Astrocyte (in vitro differentiated cells and primary cell): ENCODE measurements around the gene PRR12. TPM values are rescaled to one million over a fixed set of nuclear protein-coding genes. Genes with fewer than 3 reads are reported as not detected.

Experiments used
- DNase-seq: peaks from one replicate; pipeline ENCODE4 v3.0.0-alpha.2; 2010; ENCODE audit warnings: low read depth
- FAIRE-seq: peaks from 2 replicates; lab custom pipeline; 2011; peaks lifted over from hg19 to GRCh38; lab: Jason Lieb, UNC
- H2AFZ ChIP-seq: 2 replicates; pipeline ENCODE4 v1.6.0; 2012; ENCODE audit warnings: low read depth, low read length, inconsistent platforms
- H3K27ac ChIP-seq: 2 replicates; pipeline ENCODE4 v1.5.1; 2011; ENCODE audit warnings: low read depth, low read length, inconsistent platforms
- H3K27me3 ChIP-seq: 2 replicates; pipeline ENCODE4 v1.6.0; 2011; ENCODE audit warnings: low read length, inconsistent platforms; ENCODE audit not compliant: insufficient read depth
- H3K36me3 ChIP-seq: 2 replicates; pipeline ENCODE4 v1.5.1; 2011; ENCODE audit warnings: low read length, inconsistent platforms; ENCODE audit not compliant: insufficient read depth
- H3K4me1 ChIP-seq: 2 replicates; pipeline ENCODE4 v1.5.1; 2011; ENCODE audit warnings: low read length, inconsistent platforms; ENCODE audit not compliant: insufficient read depth
- H3K4me2 ChIP-seq: 2 replicates; pipeline ENCODE4 v1.6.0; 2012; ENCODE audit warnings: low read length, inconsistent platforms
- H3K4me3 ChIP-seq: 2 replicates; pipeline ENCODE4 v1.5.1; 2011; ENCODE audit warnings: low read depth, mild to moderate bottlenecking, low read length, inconsistent platforms; ENCODE audit not compliant: insufficient read depth
- H3K79me2 ChIP-seq: 2 replicates; pipeline ENCODE4 v1.6.0; 2012; ENCODE audit warnings: mild to moderate bottlenecking, low read length, inconsistent platforms; ENCODE audit not compliant: insufficient read depth
- H3K9ac ChIP-seq: 2 replicates; pipeline ENCODE4 v1.6.0; 2012; ENCODE audit warnings: mild to moderate bottlenecking, low read length, inconsistent platforms
- H3K9me3 ChIP-seq: 2 replicates; pipeline ENCODE4 v1.5.1; 2012; ENCODE audit warnings: low read depth, mild to moderate bottlenecking, low read length, inconsistent platforms; ENCODE audit not compliant: insufficient read depth
- H4K20me1 ChIP-seq: 2 replicates; pipeline ENCODE4 v1.6.0; 2012; ENCODE audit warnings: low read length, inconsistent platforms; ENCODE audit not compliant: insufficient read depth
- H3K27ac Mint-ChIP-seq: one replicate; pipeline ENCODE4 v1.8.0; 2021; ENCODE audit warnings: mild to moderate bottlenecking, mixed read lengths; ENCODE audit not compliant: unreplicated experiment
- H3K27me3 Mint-ChIP-seq: one replicate; pipeline ENCODE4 v1.8.0; 2021; ENCODE audit warnings: low read depth, mixed read lengths; ENCODE audit not compliant: unreplicated experiment
- H3K36me3 Mint-ChIP-seq: one replicate; pipeline ENCODE4 v1.8.0; 2021; ENCODE audit warnings: low read depth, mixed read lengths; ENCODE audit not compliant: unreplicated experiment
- H3K4me1 Mint-ChIP-seq: one replicate; pipeline ENCODE4 v1.8.0; 2021; ENCODE audit warnings: low read depth, mixed read lengths; ENCODE audit not compliant: unreplicated experiment
- H3K4me3 Mint-ChIP-seq: one replicate; pipeline ENCODE4 v1.8.0; 2021; ENCODE audit warnings: mild to moderate bottlenecking, moderate library complexity, mixed read lengths; ENCODE audit not compliant: unreplicated experiment
- H3K9me3 Mint-ChIP-seq: one replicate; pipeline ENCODE4 v1.8.0; 2021; ENCODE audit warnings: mild to moderate bottlenecking, mixed read lengths; ENCODE audit not compliant: unreplicated experiment
- EZH2 ChIP-seq: IDR thresholded peaks from 2 replicates; pipeline ENCODE4 v1.6.1; 2012; ENCODE audit warnings: mild to moderate bottlenecking, low read length, inconsistent platforms; ENCODE audit not compliant: insufficient read depth
- total RNA-seq: library from RNA; stranded (reverse); gene quantifications from 2 replicates; pipeline ENCODE4 v1.2.1, GENCODE V29; 2021
- TF ChIP-seq, protein P1 (sequence below): IDR thresholded peaks from 2 replicates; pipeline ENCODE4 v1.5.1; 2011; ENCODE audit warnings: low read depth, mild to moderate bottlenecking, inconsistent platforms, low read length, moderate library complexity; ENCODE audit not compliant: insufficient read depth

The PRR12 gene
- total RNA-seq, 1 donor from 2014 or later = 29.7 TPM

GRCh38 chr19:49599378-49600295 is 8.7 kb downstream of the PRR12 start:
- H4K20me1 ChIP-seq = peaks cover 42% of the 10 kb centered on the region
- peaks cover 79% of the 10 kb centered on the region for H3K79me2 ChIP-seq
- H3K27ac ChIP-seq = no peak overlapping the region
- no peak overlapping the region for H3K27ac Mint-ChIP-seq
- H3K9me3 ChIP-seq = no peaks in the 10 kb centered on the region
- no peak overlapping the region for H3K4me3 ChIP-seq
- no peak for TF ChIP-seq EZH2
- TF ChIP-seq, protein P1, sequence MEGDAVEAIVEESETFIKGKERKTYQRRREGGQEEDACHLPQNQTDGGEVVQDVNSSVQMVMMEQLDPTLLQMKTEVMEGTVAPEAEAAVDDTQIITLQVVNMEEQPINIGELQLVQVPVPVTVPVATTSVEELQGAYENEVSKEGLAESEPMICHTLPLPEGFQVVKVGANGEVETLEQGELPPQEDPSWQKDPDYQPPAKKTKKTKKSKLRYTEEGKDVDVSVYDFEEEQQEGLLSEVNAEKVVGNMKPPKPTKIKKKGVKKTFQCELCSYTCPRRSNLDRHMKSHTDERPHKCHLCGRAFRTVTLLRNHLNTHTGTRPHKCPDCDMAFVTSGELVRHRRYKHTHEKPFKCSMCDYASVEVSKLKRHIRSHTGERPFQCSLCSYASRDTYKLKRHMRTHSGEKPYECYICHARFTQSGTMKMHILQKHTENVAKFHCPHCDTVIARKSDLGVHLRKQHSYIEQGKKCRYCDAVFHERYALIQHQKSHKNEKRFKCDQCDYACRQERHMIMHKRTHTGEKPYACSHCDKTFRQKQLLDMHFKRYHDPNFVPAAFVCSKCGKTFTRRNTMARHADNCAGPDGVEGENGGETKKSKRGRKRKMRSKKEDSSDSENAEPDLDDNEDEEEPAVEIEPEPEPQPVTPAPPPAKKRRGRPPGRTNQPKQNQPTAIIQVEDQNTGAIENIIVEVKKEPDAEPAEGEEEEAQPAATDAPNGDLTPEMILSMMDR = no peak
- peaks cover 20% of the 10 kb centered on the region for H3K36me3 ChIP-seq
- H3K4me1 ChIP-seq = no peaks in the 10 kb centered on the region
- no peaks in the 10 kb centered on the region for H3K4me1 Mint-ChIP-seq
- DNase-seq (no peak), FAIRE-seq (no peak)
- peaks cover 4% of the 10 kb centered on the region for H3K36me3 Mint-ChIP-seq
- no peak overlapping the region for H2AFZ ChIP-seq
- H3K27me3 Mint-ChIP-seq = no peaks in the 10 kb centered on the region
- H3K9ac ChIP-seq = no peak overlapping the region
- H3K4me3 Mint-ChIP-seq = no peak overlapping the region
- no peaks in the 10 kb centered on the region for H3K27me3 ChIP-seq
- no peak overlapping the region for H3K4me2 ChIP-seq
- H3K9me3 Mint-ChIP-seq = no peaks in the 10 kb centered on the region

DNA sequence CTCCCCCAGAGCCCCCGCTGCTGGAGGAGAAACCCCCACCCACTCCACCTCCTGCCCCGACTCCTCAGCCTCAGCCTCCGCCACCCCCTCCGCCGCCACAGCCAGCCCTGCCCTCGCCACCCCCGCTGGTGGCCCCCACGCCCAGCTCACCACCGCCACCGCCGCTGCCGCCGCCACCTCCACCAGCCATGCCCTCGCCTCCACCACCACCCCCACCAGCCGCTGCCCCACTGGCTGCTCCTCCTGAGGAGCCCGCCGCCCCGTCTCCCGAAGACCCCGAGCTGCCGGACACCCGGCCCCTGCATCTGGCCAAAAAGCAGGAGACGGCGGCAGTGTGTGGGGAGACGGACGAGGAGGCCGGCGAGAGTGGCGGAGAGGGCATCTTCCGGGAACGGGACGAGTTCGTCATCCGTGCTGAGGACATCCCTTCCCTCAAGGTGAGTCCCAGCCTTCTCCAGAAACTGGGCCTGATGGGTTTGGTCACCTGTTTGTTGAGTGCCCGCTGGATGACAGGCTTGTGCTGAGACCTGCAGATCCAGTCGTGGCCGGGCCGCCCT is 10.6 kb downstream of the PRR12 start:
- H3K27ac ChIP-seq = no peak overlapping the region
- no peaks in the 10 kb centered on the region for H3K9me3 ChIP-seq
- no peak overlapping the region for H2AFZ ChIP-seq
- no peak for TF ChIP-seq EZH2
- TF ChIP-seq, protein P1 = no peak
- FAIRE-seq (no peak), DNase-seq (no peak)
- Mint-ChIP-seq H3K4me3 (peak overlapping the region; percentile 40), H3K36me3 (peaks cover 4% of the 10 kb centered on the region), H3K27me3 (no peaks in the 10 kb centered on the region), H3K9me3 (no peaks in the 10 kb centered on the region), H3K4me1 (no peaks in the 10 kb centered on the region), H3K27ac (no peak overlapping the region)
- H3K9ac ChIP-seq = no peak overlapping the region
- H3K4me2 ChIP-seq = no peak overlapping the region
- no peak overlapping the region for H3K4me3 ChIP-seq
- H3K36me3 ChIP-seq = peaks cover 20% of the 10 kb centered on the region
- H3K79me2 ChIP-seq = peaks cover 81% of the 10 kb centered on the region
- H3K4me1 ChIP-seq = no peaks in the 10 kb centered on the region
- H4K20me1 ChIP-seq = peaks cover 51% of the 10 kb centered on the region
- H3K27me3 ChIP-seq = no peaks in the 10 kb centered on the region
